Prostate gland (tissue), 2 donors: ENCODE measurements around the gene NOP53. TPM values are rescaled to one million over a fixed set of nuclear protein-coding genes. Genes with fewer than 3 reads are reported as not detected.
"Not testable (repeated sequence)": the region's sequence is repeated elsewhere in the genome, so short reads cannot be mapped to it uniquely, and the experiment has no call there.

Source experiments
- DNase-seq: peaks from one replicate; pipeline ENCODE4 v3.0.0-alpha.2; 2019; ENCODE audit warnings: low spot score
- H3K27ac ChIP-seq, 2 donors: fragments of 200-600 bp; sonication (generic); 2 replicates each; pipeline ENCODE4 v1.5.1; 2017 to 2019
- H3K27me3 ChIP-seq: fragments of 200-600 bp; sonication (generic); replicated peaks from 2 replicates; pipeline ENCODE4 v1.5.1; 2019; ENCODE audit not compliant: insufficient read depth
- H3K36me3 ChIP-seq, 2 donors: fragments of 200-600 bp; sonication (generic); 1 replicate in 1 of 2; 2 replicates in 1 of 2; pipeline versions ENCODE4 v1.5.1 to v1.8.1; 2017 to 2019
- H3K4me1 ChIP-seq: fragments of 200-600 bp; sonication (generic); replicated peaks from 2 replicates; pipeline ENCODE4 v1.5.1; 2019
- H3K4me3 ChIP-seq, 2 donors: fragments of 200-600 bp; sonication (generic); 2 replicates each; pipeline ENCODE4 v1.5.1; 2017 to 2019
- H3K9me3 ChIP-seq: fragments of 200-600 bp; sonication (generic); 2 replicates; pipeline ENCODE4 v1.5.1; 2017
- POLR2A ChIP-seq: fragments of 450-650 bp; IDR thresholded peaks from one replicate; pipeline ENCODE4 v1.6.1; 2016; ENCODE audit warnings: antibody characterized with exemption, mild to moderate bottlenecking
- POLR2AphosphoS5 ChIP-seq: sonication (generic); formaldehyde crosslinking; IDR thresholded peaks from one replicate; pipeline ENCODE4 v1.6.1; 2017; ENCODE audit warnings: antibody characterized with exemption
- WGBS: methylation state at CpG from one replicate; pipeline ENCODE4 v1.1.5; 2018; 5-methylcytosine and 5-hydroxymethylcytosine counted together
- intact Hi-C: fragments of 100-400 bp; cut with DNase I; formaldehyde crosslinking; loops from one replicate; pipeline ENCODE4 v1.14.2; 2022
- total RNA-seq, 2 donors: library from RNA; depleted of rRNA; stranded (reverse); fragments of >200 nt; gene quantifications; one replicate each; pipeline ENCODE4 v1.1.0, GENCODE V29; 2016
- TF ChIP-seq, protein P1 (sequence below), 4 experiments: fragments of 200-600 bp in 2 of 4; fragments of 450-650 bp in 2 of 4; sonication (generic) in 2 of 4; IDR thresholded peaks; 1 replicate in 3 of 4; 2 replicates in 1 of 4; pipeline ENCODE4 v1.5.1; 2016 to 2019; ENCODE audit warnings: antibody characterized with exemption in 4 of 4, mild to moderate bottlenecking in 2 of 4, moderate library complexity in 2 of 4

Gene NOP53
- total RNA-seq, 2 donors from 2014 or later, result 465 to 586 TPM

DNA sequence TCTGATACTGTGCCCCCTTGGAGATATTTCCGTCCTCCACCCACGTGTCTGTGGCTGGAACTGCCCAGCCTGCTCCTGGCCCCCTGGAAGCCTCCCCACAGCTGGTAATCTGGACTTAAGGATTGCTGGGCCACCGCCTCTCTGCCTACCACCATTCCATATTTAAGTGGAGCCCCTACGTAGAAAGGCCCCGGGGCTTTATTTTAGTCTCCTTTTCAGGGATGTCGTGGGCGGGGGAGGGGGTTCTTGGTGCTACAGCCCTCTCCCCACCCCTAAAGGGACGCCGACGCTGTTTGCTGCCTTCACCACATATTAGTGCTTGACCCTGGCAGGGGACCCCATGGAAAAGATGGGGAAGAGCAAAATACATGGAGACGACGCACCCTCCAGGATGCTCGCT, 2.7 kb upstream of the NOP53 start:
- intact Hi-C loops, result loop anchor here (1.0 to 2.0 kb wide), 2 partner anchors 14 to 29 kb away; partner anchors contain the start of gene EHD2
- WGBS, result 30% methylated on average over 13 of the region's 13 CpGs
- no peak for DNase-seq

GRCh38 chr19:47746129-47746528, 783 bp downstream of the NOP53 start:
- Histone ChIP-seq H3K36me3 (peaks cover 7 to 19% of the 10 kb centered on the region in 2 donors), H3K4me3 (peak overlapping the region; percentile 59 to 74), H3K27ac (peak overlapping the region; percentile 93 to 94)
- H3K9me3 ChIP-seq, H3K27me3 ChIP-seq, H3K4me1 ChIP-seq, intact Hi-C loops, DNase-seq: not testable (repeated sequence)
- 56% methylated on average over 17 of the region's 17 CpGs for WGBS

More for the DNA sequence above, 2.7 kb upstream of the NOP53 start:
- H3K9me3 ChIP-seq, result no peaks in the 10 kb centered on the region
- no peak for TF ChIP-seq POLR2AphosphoS5
- TF ChIP-seq, protein P1, sequence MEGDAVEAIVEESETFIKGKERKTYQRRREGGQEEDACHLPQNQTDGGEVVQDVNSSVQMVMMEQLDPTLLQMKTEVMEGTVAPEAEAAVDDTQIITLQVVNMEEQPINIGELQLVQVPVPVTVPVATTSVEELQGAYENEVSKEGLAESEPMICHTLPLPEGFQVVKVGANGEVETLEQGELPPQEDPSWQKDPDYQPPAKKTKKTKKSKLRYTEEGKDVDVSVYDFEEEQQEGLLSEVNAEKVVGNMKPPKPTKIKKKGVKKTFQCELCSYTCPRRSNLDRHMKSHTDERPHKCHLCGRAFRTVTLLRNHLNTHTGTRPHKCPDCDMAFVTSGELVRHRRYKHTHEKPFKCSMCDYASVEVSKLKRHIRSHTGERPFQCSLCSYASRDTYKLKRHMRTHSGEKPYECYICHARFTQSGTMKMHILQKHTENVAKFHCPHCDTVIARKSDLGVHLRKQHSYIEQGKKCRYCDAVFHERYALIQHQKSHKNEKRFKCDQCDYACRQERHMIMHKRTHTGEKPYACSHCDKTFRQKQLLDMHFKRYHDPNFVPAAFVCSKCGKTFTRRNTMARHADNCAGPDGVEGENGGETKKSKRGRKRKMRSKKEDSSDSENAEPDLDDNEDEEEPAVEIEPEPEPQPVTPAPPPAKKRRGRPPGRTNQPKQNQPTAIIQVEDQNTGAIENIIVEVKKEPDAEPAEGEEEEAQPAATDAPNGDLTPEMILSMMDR (IDR thresholded peaks at IDR 0.05), result no peak
- TF ChIP-seq POLR2A, result no peak
- H3K4me1 ChIP-seq, result no peaks in the 10 kb centered on the region
- H3K4me3 ChIP-seq, result peak overlapping the region in 1 of 2 donors; percentile 43
- no peaks in the 10 kb centered on the region for H3K36me3 ChIP-seq
- H3K27me3 ChIP-seq, result no peaks in the 10 kb centered on the region
- peak overlapping the region; percentile 91 to 95 for H3K27ac ChIP-seq

GRCh38 chr19:47749326-47749725, 4.0 kb downstream of the NOP53 start:
- intact Hi-C loops, result no loop called here
- Histone ChIP-seq H3K4me3 (no peak overlapping the region), H3K27ac (no peak overlapping the region), H3K4me1 (no peaks in the 10 kb centered on the region), H3K36me3 (peaks cover 17 to 47% of the 10 kb centered on the region in 2 donors), H3K27me3 (no peaks in the 10 kb centered on the region), H3K9me3 (no peaks in the 10 kb centered on the region)
- no peak for DNase-seq
- 77% methylated on average over 3 of the region's 3 CpGs for WGBS
- TF ChIP-seq, protein P1 (IDR thresholded peaks at IDR 0.05), result no peak

DNA sequence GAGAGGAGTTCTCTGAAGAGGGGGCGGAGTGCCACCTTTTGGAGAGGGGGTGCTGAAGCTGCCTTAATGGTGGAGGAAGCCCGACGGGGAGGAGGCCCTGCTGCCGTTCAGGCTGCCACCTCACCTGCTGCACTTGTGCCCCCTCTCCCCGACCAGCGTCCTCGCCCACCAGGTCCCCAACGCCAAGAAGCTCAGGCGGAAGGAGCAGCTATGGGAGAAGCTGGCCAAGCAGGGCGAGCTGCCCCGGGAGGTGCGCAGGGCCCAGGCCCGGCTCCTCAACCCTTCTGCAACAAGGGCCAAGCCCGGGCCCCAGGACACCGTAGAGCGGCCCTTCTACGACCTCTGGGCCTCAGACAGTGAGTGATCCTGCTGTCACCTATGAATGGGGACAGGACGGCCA, 5.4 kb downstream of the NOP53 start:
- H3K9me3 ChIP-seq, result no peaks in the 10 kb centered on the region
- H3K27ac ChIP-seq, result no peak overlapping the region
- intact Hi-C loops, result no loop called here
- peaks cover 25 to 61% of the 10 kb centered on the region in 2 donors for H3K36me3 ChIP-seq
- 92% methylated on average over 18 of the region's 18 CpGs for WGBS
- H3K4me1 ChIP-seq, result no peaks in the 10 kb centered on the region
- no peak for DNase-seq
- H3K27me3 ChIP-seq, result no peaks in the 10 kb centered on the region
- H3K4me3 ChIP-seq, result no peak overlapping the region
- no peak for TF ChIP-seq POLR2AphosphoS5
- TF ChIP-seq POLR2A, result no peak
- TF ChIP-seq, protein P1 (IDR thresholded peaks at IDR 0.05), result no peak

- 89% methylated on average over 27 of the region's 27 CpGs for WGBS
- TF ChIP-seq POLR2A, result no peak
- TF ChIP-seq POLR2AphosphoS5, result no peak
- TF ChIP-seq, protein P1 (IDR thresholded peaks at IDR 0.05), result no peak
- H3K27ac ChIP-seq, result no peak overlapping the region
- intact Hi-C loops, result no loop called here
- no peaks in the 10 kb centered on the region for H3K9me3 ChIP-seq
- no peaks in the 10 kb centered on the region for H3K4me1 ChIP-seq
- H3K4me3 ChIP-seq, result no peak overlapping the region
- no peak for DNase-seq
- peaks cover 32 to 78% of the 10 kb centered on the region in 2 donors for H3K36me3 ChIP-seq
- H3K27me3 ChIP-seq, result no peaks in the 10 kb centered on the region
Observed at GRCh38 chr19:47752440-47753211, 7.3 kb downstream of the NOP53 start.
